Measurements from ENCODE around the gene GYS1. TPM values are rescaled to one million over a fixed set of nuclear protein-coding genes. Genes with fewer than 3 reads are reported as not detected.
"Not testable (repeated sequence)": the region's sequence is repeated elsewhere in the genome, so short reads cannot be mapped to it uniquely, and the experiment has no call there.

The GYS1 gene
- total and polyA plus RNA-seq, 2 experiments from 2014 or later, result 15.9 to 28.9 TPM

DNA sequence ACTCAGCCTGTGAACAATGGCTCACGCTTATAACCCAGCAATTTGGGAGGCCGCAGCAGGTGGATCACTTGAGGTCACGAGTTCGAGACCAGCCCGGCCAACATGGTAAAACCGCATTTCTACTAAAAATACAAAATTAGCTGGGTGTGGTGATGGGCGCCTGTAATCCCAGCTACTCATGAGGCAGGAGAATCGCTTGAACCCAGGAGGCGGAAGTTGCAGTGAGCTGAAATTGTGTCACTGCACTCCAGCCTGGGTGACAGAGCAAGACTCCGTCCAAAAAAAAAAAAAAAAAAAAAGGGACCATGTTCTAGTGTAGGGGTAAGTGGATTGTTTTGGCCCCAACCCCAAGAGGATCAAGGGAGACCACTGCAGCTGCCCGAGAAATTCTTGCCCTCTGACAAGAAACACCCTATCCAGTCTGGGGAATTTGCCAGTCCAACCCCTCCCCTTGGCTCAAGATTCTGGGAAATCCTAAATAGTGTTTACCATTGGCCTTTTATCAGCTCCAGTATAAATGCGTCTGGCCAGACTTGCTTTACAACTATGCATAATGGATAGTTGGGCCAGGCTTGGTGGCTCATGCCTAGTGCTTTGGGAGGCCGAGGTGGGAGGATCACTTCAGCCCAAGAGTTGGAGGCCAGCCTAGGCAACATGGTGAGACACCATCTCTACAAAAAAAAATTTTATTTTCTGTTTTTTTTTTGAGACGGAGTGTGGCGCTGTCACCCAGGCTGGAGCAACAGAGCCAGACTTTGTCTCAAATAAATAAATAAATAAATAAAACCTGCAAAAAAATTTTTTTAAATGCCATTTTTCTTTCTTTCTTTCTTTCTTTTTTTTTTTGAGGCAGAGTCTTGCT lies 64.7 kb downstream of the GYS1 start:
- no peak overlapping the region for H3K27ac Mint-ChIP-seq
- Histone ChIP-seq H3K4me2 (no peak overlapping the region), H2AFZ (no peak overlapping the region), H3K4me1 (ENCODE audit: insufficient read depth) (peaks cover 6% of the 10 kb centered on the region), H3F3A (replicated peaks; ENCODE audit: low read depth) (peaks cover 3% of the 10 kb centered on the region; the same call in 1 of the 2 replicates), H3K27me3 (ENCODE audit: insufficient read depth) (peaks cover 17% of the 10 kb centered on the region), H3K9me2 (ENCODE audit: insufficient read depth) (no peaks in the 10 kb centered on the region), H3K36me3 (ENCODE audit: insufficient read depth) (no peaks in the 10 kb centered on the region), H3K4me3 (no peak overlapping the region), H4K20me1 (replicated peaks; ENCODE audit: insufficient read depth) (no peaks in the 10 kb centered on the region), H3K27ac (ENCODE audit: low read depth) (no peak overlapping the region), H3K79me2 (replicated peaks; ENCODE audit: insufficient read depth) (no peaks in the 10 kb centered on the region)
- ATAC-seq (no peak), DNase-seq (ENCODE audit: low spot score) (no peak)
- H3K4me1 Mint-ChIP-seq, result 0 out of 3 replicates have a peak, but pooled peaks cover 3% of the 10 kb centered on the region
- H3K9me3 Mint-ChIP-seq, result no peaks in the 10 kb centered on the region
- peaks cover 20% of the 10 kb centered on the region for H3K27me3 Mint-ChIP-seq (ENCODE audit: insufficient read depth, low read depth, poor library complexity)
- H3K4me3 Mint-ChIP-seq, result no peak overlapping the region
- TF ChIP-seq POLR2AphosphoS5 (IDR thresholded peaks at IDR 0.05; ENCODE audit: low read depth) (no peak), CREB1 (CRISPR knock-in tag; IDR thresholded peaks at IDR 0.05; ENCODE audit: low read depth) (no peak), JUNB (IDR thresholded peaks at IDR 0.05; ENCODE audit: unreplicated experiment) (no peak), ZNF331 (CRISPR knock-in tag; IDR thresholded peaks at IDR 0.05; ENCODE audit: low read depth) (no peak), NANOG (IDR thresholded peaks at IDR 0.05; ENCODE audit: borderline replicate concordance) (no peak)
- TF ChIP-seq, protein P1, sequence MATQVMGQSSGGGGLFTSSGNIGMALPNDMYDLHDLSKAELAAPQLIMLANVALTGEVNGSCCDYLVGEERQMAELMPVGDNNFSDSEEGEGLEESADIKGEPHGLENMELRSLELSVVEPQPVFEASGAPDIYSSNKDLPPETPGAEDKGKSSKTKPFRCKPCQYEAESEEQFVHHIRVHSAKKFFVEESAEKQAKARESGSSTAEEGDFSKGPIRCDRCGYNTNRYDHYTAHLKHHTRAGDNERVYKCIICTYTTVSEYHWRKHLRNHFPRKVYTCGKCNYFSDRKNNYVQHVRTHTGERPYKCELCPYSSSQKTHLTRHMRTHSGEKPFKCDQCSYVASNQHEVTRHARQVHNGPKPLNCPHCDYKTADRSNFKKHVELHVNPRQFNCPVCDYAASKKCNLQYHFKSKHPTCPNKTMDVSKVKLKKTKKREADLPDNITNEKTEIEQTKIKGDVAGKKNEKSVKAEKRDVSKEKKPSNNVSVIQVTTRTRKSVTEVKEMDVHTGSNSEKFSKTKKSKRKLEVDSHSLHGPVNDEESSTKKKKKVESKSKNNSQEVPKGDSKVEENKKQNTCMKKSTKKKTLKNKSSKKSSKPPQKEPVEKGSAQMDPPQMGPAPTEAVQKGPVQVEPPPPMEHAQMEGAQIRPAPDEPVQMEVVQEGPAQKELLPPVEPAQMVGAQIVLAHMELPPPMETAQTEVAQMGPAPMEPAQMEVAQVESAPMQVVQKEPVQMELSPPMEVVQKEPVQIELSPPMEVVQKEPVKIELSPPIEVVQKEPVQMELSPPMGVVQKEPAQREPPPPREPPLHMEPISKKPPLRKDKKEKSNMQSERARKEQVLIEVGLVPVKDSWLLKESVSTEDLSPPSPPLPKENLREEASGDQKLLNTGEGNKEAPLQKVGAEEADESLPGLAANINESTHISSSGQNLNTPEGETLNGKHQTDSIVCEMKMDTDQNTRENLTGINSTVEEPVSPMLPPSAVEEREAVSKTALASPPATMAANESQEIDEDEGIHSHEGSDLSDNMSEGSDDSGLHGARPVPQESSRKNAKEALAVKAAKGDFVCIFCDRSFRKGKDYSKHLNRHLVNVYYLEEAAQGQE (IDR thresholded peaks at IDR 0.05; ENCODE audit: unreplicated experiment), result no peak
- TF ChIP-seq, protein P2, sequence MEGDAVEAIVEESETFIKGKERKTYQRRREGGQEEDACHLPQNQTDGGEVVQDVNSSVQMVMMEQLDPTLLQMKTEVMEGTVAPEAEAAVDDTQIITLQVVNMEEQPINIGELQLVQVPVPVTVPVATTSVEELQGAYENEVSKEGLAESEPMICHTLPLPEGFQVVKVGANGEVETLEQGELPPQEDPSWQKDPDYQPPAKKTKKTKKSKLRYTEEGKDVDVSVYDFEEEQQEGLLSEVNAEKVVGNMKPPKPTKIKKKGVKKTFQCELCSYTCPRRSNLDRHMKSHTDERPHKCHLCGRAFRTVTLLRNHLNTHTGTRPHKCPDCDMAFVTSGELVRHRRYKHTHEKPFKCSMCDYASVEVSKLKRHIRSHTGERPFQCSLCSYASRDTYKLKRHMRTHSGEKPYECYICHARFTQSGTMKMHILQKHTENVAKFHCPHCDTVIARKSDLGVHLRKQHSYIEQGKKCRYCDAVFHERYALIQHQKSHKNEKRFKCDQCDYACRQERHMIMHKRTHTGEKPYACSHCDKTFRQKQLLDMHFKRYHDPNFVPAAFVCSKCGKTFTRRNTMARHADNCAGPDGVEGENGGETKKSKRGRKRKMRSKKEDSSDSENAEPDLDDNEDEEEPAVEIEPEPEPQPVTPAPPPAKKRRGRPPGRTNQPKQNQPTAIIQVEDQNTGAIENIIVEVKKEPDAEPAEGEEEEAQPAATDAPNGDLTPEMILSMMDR (conservative IDR thresholded peaks at IDR 0.05; ENCODE audit: low read depth in 2 of 2), result no peak
- H3K36me3 Mint-ChIP-seq (ENCODE audit: low read depth), result no peaks in the 10 kb centered on the region; the same call in 2 of the 3 replicates

DNA sequence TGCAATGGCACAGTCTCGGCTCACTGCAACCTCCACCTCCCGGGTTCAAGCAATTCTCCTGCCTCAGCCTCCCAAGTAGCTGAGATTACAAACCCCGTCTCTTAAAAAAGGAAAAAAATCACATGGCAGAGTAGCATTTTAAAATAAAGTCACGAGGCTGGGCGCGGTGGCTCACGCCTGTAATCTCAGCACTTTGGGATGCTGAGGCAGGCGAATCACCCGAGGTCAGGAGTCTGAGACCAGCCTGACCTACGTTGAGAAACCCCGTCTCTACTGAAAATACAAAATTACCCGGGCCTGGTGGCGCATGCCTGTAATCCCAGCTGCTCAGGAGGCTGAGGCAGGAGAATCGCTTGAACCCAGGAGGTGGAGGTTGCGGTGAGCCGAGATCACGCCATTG lies 65.4 kb downstream of the GYS1 start:
- not testable (repeated sequence) for H3K9me3 Mint-ChIP-seq; H3K9me2 ChIP-seq (ENCODE audit: insufficient read depth); H3K36me3 ChIP-seq (ENCODE audit: insufficient read depth); ATAC-seq; DNase-seq (ENCODE audit: low spot score); H3K4me1 Mint-ChIP-seq; H3K4me3 Mint-ChIP-seq; H3F3A ChIP-seq (replicated peaks; ENCODE audit: low read depth); H3K27ac ChIP-seq (ENCODE audit: low read depth); H3K4me2 ChIP-seq; H4K20me1 ChIP-seq (replicated peaks; ENCODE audit: insufficient read depth); H3K36me3 Mint-ChIP-seq (ENCODE audit: low read depth); H2AFZ ChIP-seq; H3K4me3 ChIP-seq; H3K79me2 ChIP-seq (replicated peaks; ENCODE audit: insufficient read depth); H3K4me1 ChIP-seq (ENCODE audit: insufficient read depth); H3K27ac Mint-ChIP-seq
- H3K27me3 Mint-ChIP-seq (ENCODE audit: insufficient read depth, low read depth, poor library complexity), result peaks cover 19% of the 10 kb centered on the region
- H3K27me3 ChIP-seq (ENCODE audit: insufficient read depth), result peaks cover 13% of the 10 kb centered on the region
